ENCODE data around the gene MUC22. TPM values are rescaled to one million over a fixed set of nuclear protein-coding genes. Genes with fewer than 3 reads are reported as not detected.
A peak's percentile ranks its signal among the peaks of the same experiment; 100 is the strongest.
"Not testable (repeated sequence)": the region's sequence is repeated elsewhere in the genome, so short reads cannot be mapped to it uniquely, and the experiment has no call there.

MUC22 gene
- total RNA-seq, 1 experiment from 2014 or later: not detected

GRCh38 chr6:31063906-31064435, 53.7 kb downstream of the MUC22 start (continued):
- TF ChIP-seq RORB (CRISPR knock-in tag; IDR thresholded peaks at IDR 0.05) (no peak), GRHL2 (CRISPR knock-in tag; IDR thresholded peaks at IDR 0.05; ENCODE audit: insufficient replicate concordance, severe bottlenecking) (no peak), CREM (CRISPR knock-in tag; IDR thresholded peaks at IDR 0.05) (no peak), ZNF121 (CRISPR knock-in tag; IDR thresholded peaks at IDR 0.05) (no peak)

- TF ChIP-seq ZNF512 (CRISPR knock-in tag; IDR thresholded peaks at IDR 0.05; ENCODE audit: borderline replicate concordance) (no peak), SMAD3 (CRISPR knock-in tag; IDR thresholded peaks at IDR 0.05; ENCODE audit: borderline replicate concordance) (no peak), ESRRA (CRISPR knock-in tag; IDR thresholded peaks at IDR 0.05; ENCODE audit: borderline replicate concordance) (no peak), GRHL2 (CRISPR knock-in tag; IDR thresholded peaks at IDR 0.05; ENCODE audit: insufficient replicate concordance, severe bottlenecking) (no peak), ZNF219 (CRISPR knock-in tag; IDR thresholded peaks at IDR 0.05; ENCODE audit: borderline replicate concordance) (no peak)
- Mint-ChIP-seq H3K27me3 (ENCODE audit: low read depth) (no peaks in the 10 kb centered on the region), H3K4me3 (no peak overlapping the region), H3K27ac (no peak overlapping the region), H3K4me1 (peaks cover 10% of the 10 kb centered on the region), H3K9me3 (no peaks in the 10 kb centered on the region), H3K36me3 (no peaks in the 10 kb centered on the region)
- ATAC-seq: no peak
- POLR2A ChIA-PET: no interaction called here
- CTCF ChIA-PET: interaction anchor here (0.6 kb wide), 1 partner anchor 130 kb away, joined by 3 read pairs; no protein-coding TSS in a partner anchor
- DNase-seq (ENCODE audit: low spot score): no peak
These were observed 55.3 kb downstream of the MUC22 start for GRCh38 chr6:31065556-31065955.

GRCh38 chr6:31067028-31067427, 56.8 kb downstream of the MUC22 start:
- DNase-seq (ENCODE audit: low spot score); ATAC-seq; POLR2A ChIA-PET; H3K9me3 Mint-ChIP-seq; H3K36me3 Mint-ChIP-seq; H3K27me3 Mint-ChIP-seq (ENCODE audit: low read depth); H3K4me3 Mint-ChIP-seq; H3K27ac Mint-ChIP-seq; CTCF ChIA-PET: not testable (repeated sequence)
- peaks cover 19% of the 10 kb centered on the region for H3K4me1 Mint-ChIP-seq

GRCh38 chr6:31067891-31068668, 57.8 kb downstream of the MUC22 start:
- H3K27ac Mint-ChIP-seq; H3K9me3 Mint-ChIP-seq; POLR2A ChIA-PET; DNase-seq (ENCODE audit: low spot score); H3K36me3 Mint-ChIP-seq; H3K4me3 Mint-ChIP-seq; ATAC-seq; H3K27me3 Mint-ChIP-seq (ENCODE audit: low read depth): not testable (repeated sequence)
- peaks cover 25% of the 10 kb centered on the region for H3K4me1 Mint-ChIP-seq
- CTCF ChIA-PET: interaction anchor here (1.0 to 4.9 kb wide), 6 partner anchors 12 to 182 kb away, joined by 3 to 124 read pairs (median 22); partner anchors contain the start of gene VARS2

- CTCF ChIA-PET: interaction anchor here (1.0 to 4.9 kb wide), 14 partner anchors 11 to 390 kb away, joined by 3 to 124 read pairs (median 6); partner anchors contain the start of genes MUCL3 and VARS2
- H3K27me3 Mint-ChIP-seq (ENCODE audit: low read depth): no peaks in the 10 kb centered on the region
- H3K9me3 Mint-ChIP-seq: no peaks in the 10 kb centered on the region
- POLR2A ChIA-PET: no interaction called here
- H3K27ac Mint-ChIP-seq: 0 out of 2 replicates have a peak overlapping the region, but pooled peaks have one; percentile 42
- peak; percentile 84 for DNase-seq (ENCODE audit: low spot score)
- no peak overlapping the region for H3K4me3 Mint-ChIP-seq
- H3K4me1 Mint-ChIP-seq: peaks cover 25% of the 10 kb centered on the region
- H3K36me3 Mint-ChIP-seq: no peaks in the 10 kb centered on the region
- ATAC-seq: peak; percentile 62
- no peak for TF ChIP-seq OVOL2 (CRISPR knock-in tag; IDR thresholded peaks at IDR 0.05; ENCODE audit: borderline replicate concordance)
- no peak for TF ChIP-seq HMGXB4 (CRISPR knock-in tag; IDR thresholded peaks at IDR 0.05)
- TF ChIP-seq USF1 (CRISPR knock-in tag; IDR thresholded peaks at IDR 0.05): no peak
- TF ChIP-seq GABPB1 (CRISPR knock-in tag; IDR thresholded peaks at IDR 0.05): peak; percentile 49; the same call in 1 of the 2 replicates
- no peak for TF ChIP-seq IRF1 (CRISPR knock-in tag; IDR thresholded peaks at IDR 0.05)
- no peak for TF ChIP-seq E2F4 (CRISPR knock-in tag; IDR thresholded peaks at IDR 0.05; ENCODE audit: borderline replicate concordance, low read depth)
- TF ChIP-seq ZNF219 (CRISPR knock-in tag; IDR thresholded peaks at IDR 0.05; ENCODE audit: borderline replicate concordance): no peak
- TF ChIP-seq ATF6 (CRISPR knock-in tag; IDR thresholded peaks at IDR 0.05): no peak
These were observed 58.5 kb downstream of the MUC22 start for GRCh38 chr6:31068669-31069340.
